ENCODE results near the gene TNIK.

DNA sequence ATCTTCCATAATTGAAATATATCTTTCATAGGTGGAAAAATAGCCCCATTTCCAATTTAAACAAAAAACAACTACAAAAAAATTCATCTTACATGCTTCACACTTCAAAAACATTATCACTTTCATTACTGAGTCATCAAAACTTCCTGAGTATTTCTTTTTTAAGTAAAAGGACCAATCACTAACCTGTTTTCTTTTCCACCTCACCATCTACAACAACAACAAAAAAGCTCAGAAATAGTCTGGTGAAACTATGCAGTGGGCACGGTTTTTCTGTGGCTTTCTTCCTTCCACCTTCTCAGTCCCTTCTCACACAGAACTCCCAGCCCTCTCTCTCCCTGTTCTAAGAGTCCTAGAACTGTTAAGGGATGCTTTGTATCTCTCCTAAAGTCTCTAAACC is 20.3 kb upstream of the TNIK start:
- TF ChIP-seq, protein P1, sequence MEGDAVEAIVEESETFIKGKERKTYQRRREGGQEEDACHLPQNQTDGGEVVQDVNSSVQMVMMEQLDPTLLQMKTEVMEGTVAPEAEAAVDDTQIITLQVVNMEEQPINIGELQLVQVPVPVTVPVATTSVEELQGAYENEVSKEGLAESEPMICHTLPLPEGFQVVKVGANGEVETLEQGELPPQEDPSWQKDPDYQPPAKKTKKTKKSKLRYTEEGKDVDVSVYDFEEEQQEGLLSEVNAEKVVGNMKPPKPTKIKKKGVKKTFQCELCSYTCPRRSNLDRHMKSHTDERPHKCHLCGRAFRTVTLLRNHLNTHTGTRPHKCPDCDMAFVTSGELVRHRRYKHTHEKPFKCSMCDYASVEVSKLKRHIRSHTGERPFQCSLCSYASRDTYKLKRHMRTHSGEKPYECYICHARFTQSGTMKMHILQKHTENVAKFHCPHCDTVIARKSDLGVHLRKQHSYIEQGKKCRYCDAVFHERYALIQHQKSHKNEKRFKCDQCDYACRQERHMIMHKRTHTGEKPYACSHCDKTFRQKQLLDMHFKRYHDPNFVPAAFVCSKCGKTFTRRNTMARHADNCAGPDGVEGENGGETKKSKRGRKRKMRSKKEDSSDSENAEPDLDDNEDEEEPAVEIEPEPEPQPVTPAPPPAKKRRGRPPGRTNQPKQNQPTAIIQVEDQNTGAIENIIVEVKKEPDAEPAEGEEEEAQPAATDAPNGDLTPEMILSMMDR (conservative IDR thresholded peaks at IDR 0.05; ENCODE audit: low read depth in 2 of 2) = no peak
- no peak for TF ChIP-seq POLR2AphosphoS5 (IDR thresholded peaks at IDR 0.05; ENCODE audit: low read depth)
- TF ChIP-seq EZH2phosphoT487 (IDR thresholded peaks at IDR 0.05; ENCODE audit: unreplicated experiment) = no peak
- TF ChIP-seq EZH2 (IDR thresholded peaks at IDR 0.05; ENCODE audit: low read depth, unreplicated experiment) = no peak
- no peak for TF ChIP-seq ZNF331 (CRISPR knock-in tag; IDR thresholded peaks at IDR 0.05; ENCODE audit: low read depth)
- TF ChIP-seq, protein P2, sequence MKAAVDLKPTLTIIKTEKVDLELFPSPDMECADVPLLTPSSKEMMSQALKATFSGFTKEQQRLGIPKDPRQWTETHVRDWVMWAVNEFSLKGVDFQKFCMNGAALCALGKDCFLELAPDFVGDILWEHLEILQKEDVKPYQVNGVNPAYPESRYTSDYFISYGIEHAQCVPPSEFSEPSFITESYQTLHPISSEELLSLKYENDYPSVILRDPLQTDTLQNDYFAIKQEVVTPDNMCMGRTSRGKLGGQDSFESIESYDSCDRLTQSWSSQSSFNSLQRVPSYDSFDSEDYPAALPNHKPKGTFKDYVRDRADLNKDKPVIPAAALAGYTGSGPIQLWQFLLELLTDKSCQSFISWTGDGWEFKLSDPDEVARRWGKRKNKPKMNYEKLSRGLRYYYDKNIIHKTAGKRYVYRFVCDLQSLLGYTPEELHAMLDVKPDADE (IDR thresholded peaks at IDR 0.05) = no peak
- TF ChIP-seq, protein P3, sequence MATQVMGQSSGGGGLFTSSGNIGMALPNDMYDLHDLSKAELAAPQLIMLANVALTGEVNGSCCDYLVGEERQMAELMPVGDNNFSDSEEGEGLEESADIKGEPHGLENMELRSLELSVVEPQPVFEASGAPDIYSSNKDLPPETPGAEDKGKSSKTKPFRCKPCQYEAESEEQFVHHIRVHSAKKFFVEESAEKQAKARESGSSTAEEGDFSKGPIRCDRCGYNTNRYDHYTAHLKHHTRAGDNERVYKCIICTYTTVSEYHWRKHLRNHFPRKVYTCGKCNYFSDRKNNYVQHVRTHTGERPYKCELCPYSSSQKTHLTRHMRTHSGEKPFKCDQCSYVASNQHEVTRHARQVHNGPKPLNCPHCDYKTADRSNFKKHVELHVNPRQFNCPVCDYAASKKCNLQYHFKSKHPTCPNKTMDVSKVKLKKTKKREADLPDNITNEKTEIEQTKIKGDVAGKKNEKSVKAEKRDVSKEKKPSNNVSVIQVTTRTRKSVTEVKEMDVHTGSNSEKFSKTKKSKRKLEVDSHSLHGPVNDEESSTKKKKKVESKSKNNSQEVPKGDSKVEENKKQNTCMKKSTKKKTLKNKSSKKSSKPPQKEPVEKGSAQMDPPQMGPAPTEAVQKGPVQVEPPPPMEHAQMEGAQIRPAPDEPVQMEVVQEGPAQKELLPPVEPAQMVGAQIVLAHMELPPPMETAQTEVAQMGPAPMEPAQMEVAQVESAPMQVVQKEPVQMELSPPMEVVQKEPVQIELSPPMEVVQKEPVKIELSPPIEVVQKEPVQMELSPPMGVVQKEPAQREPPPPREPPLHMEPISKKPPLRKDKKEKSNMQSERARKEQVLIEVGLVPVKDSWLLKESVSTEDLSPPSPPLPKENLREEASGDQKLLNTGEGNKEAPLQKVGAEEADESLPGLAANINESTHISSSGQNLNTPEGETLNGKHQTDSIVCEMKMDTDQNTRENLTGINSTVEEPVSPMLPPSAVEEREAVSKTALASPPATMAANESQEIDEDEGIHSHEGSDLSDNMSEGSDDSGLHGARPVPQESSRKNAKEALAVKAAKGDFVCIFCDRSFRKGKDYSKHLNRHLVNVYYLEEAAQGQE (IDR thresholded peaks at IDR 0.05; ENCODE audit: unreplicated experiment) = no peak
- no peak for TF ChIP-seq ZNF114 (CRISPR knock-in tag; IDR thresholded peaks at IDR 0.05)
- TF ChIP-seq JUNB (IDR thresholded peaks at IDR 0.05; ENCODE audit: unreplicated experiment) = no peak
- no peak for TF ChIP-seq NANOG (IDR thresholded peaks at IDR 0.05; ENCODE audit: borderline replicate concordance)
- no peak for TF ChIP-seq CREB1 (CRISPR knock-in tag; IDR thresholded peaks at IDR 0.05; ENCODE audit: low read depth)
- TF ChIP-seq, protein P4, sequence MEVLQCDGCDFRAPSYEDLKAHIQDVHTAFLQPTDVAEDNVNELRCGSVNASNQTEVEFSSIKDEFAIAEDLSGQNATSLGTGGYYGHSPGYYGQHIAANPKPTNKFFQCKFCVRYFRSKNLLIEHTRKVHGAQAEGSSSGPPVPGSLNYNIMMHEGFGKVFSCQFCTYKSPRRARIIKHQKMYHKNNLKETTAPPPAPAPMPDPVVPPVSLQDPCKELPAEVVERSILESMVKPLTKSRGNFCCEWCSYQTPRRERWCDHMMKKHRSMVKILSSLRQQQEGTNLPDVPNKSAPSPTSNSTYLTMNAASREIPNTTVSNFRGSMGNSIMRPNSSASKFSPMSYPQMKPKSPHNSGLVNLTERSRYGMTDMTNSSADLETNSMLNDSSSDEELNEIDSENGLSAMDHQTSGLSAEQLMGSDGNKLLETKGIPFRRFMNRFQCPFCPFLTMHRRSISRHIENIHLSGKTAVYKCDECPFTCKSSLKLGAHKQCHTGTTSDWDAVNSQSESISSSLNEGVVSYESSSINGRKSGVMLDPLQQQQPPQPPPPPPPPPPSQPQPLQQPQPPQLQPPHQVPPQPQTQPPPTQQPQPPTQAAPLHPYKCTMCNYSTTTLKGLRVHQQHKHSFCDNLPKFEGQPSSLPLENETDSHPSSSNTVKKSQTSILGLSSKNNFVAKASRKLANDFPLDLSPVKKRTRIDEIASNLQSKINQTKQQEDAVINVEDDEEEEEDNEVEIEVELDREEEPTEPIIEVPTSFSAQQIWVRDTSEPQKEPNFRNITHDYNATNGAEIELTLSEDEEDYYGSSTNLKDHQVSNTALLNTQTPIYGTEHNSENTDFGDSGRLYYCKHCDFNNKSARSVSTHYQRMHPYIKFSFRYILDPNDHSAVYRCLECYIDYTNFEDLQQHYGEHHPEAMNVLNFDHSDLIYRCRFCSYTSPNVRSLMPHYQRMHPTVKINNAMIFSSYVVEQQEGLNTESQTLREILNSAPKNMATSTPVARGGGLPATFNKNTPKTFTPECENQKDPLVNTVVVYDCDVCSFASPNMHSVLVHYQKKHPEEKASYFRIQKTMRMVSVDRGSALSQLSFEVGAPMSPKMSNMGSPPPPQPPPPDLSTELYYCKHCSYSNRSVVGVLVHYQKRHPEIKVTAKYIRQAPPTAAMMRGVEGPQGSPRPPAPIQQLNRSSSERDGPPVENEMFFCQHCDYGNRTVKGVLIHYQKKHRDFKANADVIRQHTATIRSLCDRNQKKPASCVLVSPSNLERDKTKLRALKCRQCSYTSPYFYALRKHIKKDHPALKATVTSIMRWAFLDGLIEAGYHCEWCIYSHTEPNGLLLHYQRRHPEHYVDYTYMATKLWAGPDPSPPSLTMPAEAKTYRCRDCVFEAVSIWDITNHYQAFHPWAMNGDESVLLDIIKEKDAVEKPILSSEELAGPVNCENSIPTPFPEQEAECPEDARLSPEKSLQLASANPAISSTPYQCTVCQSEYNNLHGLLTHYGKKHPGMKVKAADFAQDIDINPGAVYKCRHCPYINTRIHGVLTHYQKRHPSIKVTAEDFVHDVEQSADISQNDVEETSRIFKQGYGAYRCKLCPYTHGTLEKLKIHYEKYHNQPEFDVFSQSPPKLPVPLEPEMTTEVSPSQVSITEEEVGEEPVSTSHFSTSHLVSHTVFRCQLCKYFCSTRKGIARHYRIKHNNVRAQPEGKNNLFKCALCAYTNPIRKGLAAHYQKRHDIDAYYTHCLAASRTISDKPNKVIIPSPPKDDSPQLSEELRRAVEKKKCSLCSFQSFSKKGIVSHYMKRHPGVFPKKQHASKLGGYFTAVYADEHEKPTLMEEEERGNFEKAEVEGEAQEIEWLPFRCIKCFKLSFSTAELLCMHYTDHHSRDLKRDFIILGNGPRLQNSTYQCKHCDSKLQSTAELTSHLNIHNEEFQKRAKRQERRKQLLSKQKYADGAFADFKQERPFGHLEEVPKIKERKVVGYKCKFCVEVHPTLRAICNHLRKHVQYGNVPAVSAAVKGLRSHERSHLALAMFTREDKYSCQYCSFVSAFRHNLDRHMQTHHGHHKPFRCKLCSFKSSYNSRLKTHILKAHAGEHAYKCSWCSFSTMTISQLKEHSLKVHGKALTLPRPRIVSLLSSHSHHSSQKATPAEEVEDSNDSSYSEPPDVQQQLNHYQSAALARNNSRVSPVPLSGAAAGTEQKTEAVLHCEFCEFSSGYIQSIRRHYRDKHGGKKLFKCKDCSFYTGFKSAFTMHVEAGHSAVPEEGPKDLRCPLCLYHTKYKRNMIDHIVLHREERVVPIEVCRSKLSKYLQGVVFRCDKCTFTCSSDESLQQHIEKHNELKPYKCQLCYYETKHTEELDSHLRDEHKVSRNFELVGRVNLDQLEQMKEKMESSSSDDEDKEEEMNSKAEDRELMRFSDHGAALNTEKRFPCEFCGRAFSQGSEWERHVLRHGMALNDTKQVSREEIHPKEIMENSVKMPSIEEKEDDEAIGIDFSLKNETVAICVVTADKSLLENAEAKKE (CRISPR knock-in tag; IDR thresholded peaks at IDR 0.05) = no peak
